Neural progenitor cell (in vitro differentiated cells): ENCODE results near the gene DMRTC1B. TPM values are rescaled to one million over a fixed set of nuclear protein-coding genes. Genes with fewer than 3 reads are reported as not detected.
"Not testable (repeated sequence)": the region's sequence is repeated elsewhere in the genome, so short reads cannot be mapped to it uniquely, and the experiment has no call there.

Experiments used
- DNase-seq: peaks from one replicate; pipeline ENCODE4 v3.0.0-alpha.2; 2016; ENCODE audit warnings: low spot score
- H2AFZ ChIP-seq: fragments of 200-600 bp; sonication (generic); replicated peaks from 2 replicates; pipeline ENCODE4 v1.6.1; 2016; ENCODE audit warnings: antibody characterized with exemption
- H3F3A ChIP-seq: fragments of 200-600 bp; sonication (generic); 2 replicates; pipeline ENCODE4 v1.6.1; 2016; ENCODE audit warnings: antibody characterized with exemption, low read depth
- H3K27ac ChIP-seq: fragments of 200-600 bp; sonication (generic); 2 replicates; pipeline ENCODE4 v1.5.1; 2016; ENCODE audit warnings: mild to moderate bottlenecking
- H3K27me3 ChIP-seq: fragments of 200-600 bp; sonication (generic); 2 replicates; pipeline ENCODE4 v1.6.1; 2016; ENCODE audit warnings: mild to moderate bottlenecking, moderate library complexity
- H3K36me3 ChIP-seq: fragments of 200-600 bp; sonication (generic); 2 replicates; pipeline ENCODE4 v1.5.1; 2016
- H3K4me1 ChIP-seq: fragments of 200-600 bp; sonication (generic); 2 replicates; pipeline ENCODE4 v1.6.1; 2016; ENCODE audit warnings: mixed run types
- H3K4me2 ChIP-seq: fragments of 200-600 bp; sonication (generic); 2 replicates; pipeline ENCODE4 v1.6.1; 2016
- H3K4me3 ChIP-seq: fragments of 200-600 bp; sonication (generic); 2 replicates; pipeline ENCODE4 v1.5.1; 2016
- H3K79me2 ChIP-seq: fragments of 200-600 bp; sonication (generic); 2 replicates; pipeline ENCODE4 v1.6.1; 2016; ENCODE audit warnings: low read depth
- H3K9ac ChIP-seq: fragments of 200-600 bp; sonication (generic); 2 replicates; pipeline ENCODE4 v1.6.1; 2016
- H3K9me3 ChIP-seq: fragments of 200-600 bp; sonication (generic); 2 replicates; pipeline ENCODE4 v1.5.1; 2016; ENCODE audit warnings: low read depth
- H4K20me1 ChIP-seq: fragments of 200-600 bp; sonication (generic); 2 replicates; pipeline ENCODE4 v1.6.1; 2016; ENCODE audit warnings: low read depth
- H3K27ac Mint-ChIP-seq: 3 replicates; pipeline ENCODE4 v1.8.0; 2021; ENCODE audit warnings: mixed read lengths
- H3K27me3 Mint-ChIP-seq: 2 replicates; pipeline ENCODE4 v1.8.0; 2022; ENCODE audit warnings: low read depth, mild to moderate bottlenecking, inconsistent platforms, moderate library complexity, mixed read lengths; ENCODE audit not compliant: insufficient read depth
- H3K36me3 Mint-ChIP-seq: 3 replicates; pipeline ENCODE4 v1.8.0; 2021; ENCODE audit warnings: mixed read lengths
- H3K4me1 Mint-ChIP-seq: 3 replicates; pipeline ENCODE4 v1.8.0; 2021; ENCODE audit warnings: mixed read lengths
- H3K4me3 Mint-ChIP-seq: 3 replicates; pipeline ENCODE4 v1.8.0; 2021; ENCODE audit warnings: mild to moderate bottlenecking, moderate library complexity, mixed read lengths
- H3K9me3 Mint-ChIP-seq: 3 replicates; pipeline ENCODE4 v1.8.0; 2020; ENCODE audit warnings: mixed read lengths
- small RNA-seq: library from RNA; depleted of rRNA; stranded (forward); fragments of <200 nt; gene quantifications from one replicate; pipeline ENCODE3, GENCODE V24; 2015
- total RNA-seq: library from RNA; depleted of rRNA; stranded (reverse); fragments of >200 nt; gene quantifications from 2 replicates; pipeline ENCODE4 v1.2.3, GENCODE V29; 2015; ENCODE audit warnings: low replicate concordance

The DMRTC1B gene
- total RNA-seq, 1 donor from 2014 or later = not detected

GRCh38 chrX:72808110-72808509, 31.4 kb downstream of the DMRTC1B start, which contains the start of gene FAM236D:
TSS of gene FAM236D (minus strand) at chrX:72808210. CDS start at chrX:72808110, 100 bp downstream.
- not testable (repeated sequence) for H3K27ac ChIP-seq, H3K79me2 ChIP-seq, H3K27me3 Mint-ChIP-seq, H3K4me1 Mint-ChIP-seq, H3K9me3 Mint-ChIP-seq, H3K9me3 ChIP-seq, H4K20me1 ChIP-seq, H3K4me3 ChIP-seq, H3K36me3 Mint-ChIP-seq, H3K9ac ChIP-seq, H3K4me2 ChIP-seq, DNase-seq, H3K27ac Mint-ChIP-seq, H3K4me1 ChIP-seq, H2AFZ ChIP-seq, H3K27me3 ChIP-seq, H3K36me3 ChIP-seq, H3K4me3 Mint-ChIP-seq, H3F3A ChIP-seq

DNA sequence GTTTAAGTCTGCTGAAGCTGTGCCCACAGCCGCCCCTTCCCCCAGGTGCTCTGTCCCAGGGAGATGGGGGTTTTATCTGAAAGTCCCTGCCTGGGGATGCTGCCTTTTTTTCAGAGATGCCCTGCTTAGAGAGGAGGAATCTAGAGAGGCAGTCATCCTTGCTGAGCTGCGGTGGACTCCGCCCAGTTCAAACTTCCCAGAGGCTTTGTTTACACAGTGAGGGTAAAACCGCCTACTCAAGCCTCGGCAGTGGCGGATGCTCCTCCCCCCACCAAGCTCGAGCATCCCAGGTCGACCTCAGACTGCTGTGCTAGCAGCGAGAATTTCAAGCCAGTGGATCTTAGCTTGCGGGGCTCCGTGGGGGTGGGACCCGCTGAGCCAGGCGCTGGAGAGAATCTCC, 54.0 kb downstream of the DMRTC1B start:
- H3K4me3 ChIP-seq, H3K27me3 ChIP-seq, H3K79me2 ChIP-seq, H2AFZ ChIP-seq, H4K20me1 ChIP-seq, H3K4me3 Mint-ChIP-seq, H3K4me1 ChIP-seq, H3K36me3 Mint-ChIP-seq, H3K4me1 Mint-ChIP-seq, H3F3A ChIP-seq, DNase-seq, H3K4me2 ChIP-seq, H3K27ac Mint-ChIP-seq, H3K27me3 Mint-ChIP-seq, H3K9me3 Mint-ChIP-seq, H3K27ac ChIP-seq, H3K36me3 ChIP-seq, H3K9ac ChIP-seq, H3K9me3 ChIP-seq: not testable (repeated sequence)

- H3K9me3 ChIP-seq, H3K27me3 ChIP-seq, H4K20me1 ChIP-seq, H3K27ac Mint-ChIP-seq, H3K36me3 Mint-ChIP-seq, H3K36me3 ChIP-seq, H3K4me1 Mint-ChIP-seq, H2AFZ ChIP-seq, H3F3A ChIP-seq, DNase-seq, H3K4me3 Mint-ChIP-seq, H3K27ac ChIP-seq, H3K27me3 Mint-ChIP-seq, H3K4me1 ChIP-seq, H3K4me2 ChIP-seq, H3K79me2 ChIP-seq, H3K4me3 ChIP-seq, H3K9ac ChIP-seq, H3K9me3 Mint-ChIP-seq: not testable (repeated sequence)
Measured at GRCh38 chrX:72837532-72837931, 60.8 kb downstream of the DMRTC1B start.

DNA sequence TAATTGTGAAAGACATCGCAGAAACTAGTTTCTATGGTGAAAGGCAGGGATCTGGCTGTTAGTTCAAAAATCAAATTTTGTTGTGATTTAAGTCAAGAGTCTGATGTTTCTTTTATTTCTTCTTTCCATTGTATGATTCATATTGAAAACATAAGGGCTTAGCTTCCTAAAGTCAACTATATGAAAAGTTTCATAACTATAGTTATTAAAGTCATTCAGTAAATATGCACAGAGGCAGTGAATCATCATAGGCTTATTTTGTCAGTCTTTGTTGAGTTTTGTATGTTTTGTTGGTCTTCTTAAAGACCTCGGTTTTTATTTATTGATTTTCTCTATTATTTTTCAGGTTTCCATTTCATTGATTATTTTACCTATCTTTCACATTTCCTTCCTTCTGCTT, 106.2 kb downstream of the DMRTC1B start:
- not testable (repeated sequence) for H3K27me3 ChIP-seq, H3K36me3 Mint-ChIP-seq, H3K9me3 Mint-ChIP-seq, H3K27ac Mint-ChIP-seq, H4K20me1 ChIP-seq, H3K4me2 ChIP-seq, H3K79me2 ChIP-seq, H3K9me3 ChIP-seq, H3K27me3 Mint-ChIP-seq, H2AFZ ChIP-seq, H3K4me1 Mint-ChIP-seq, DNase-seq, H3K4me1 ChIP-seq, H3K4me3 Mint-ChIP-seq, H3K4me3 ChIP-seq, H3K9ac ChIP-seq, H3K36me3 ChIP-seq, H3K27ac ChIP-seq, H3F3A ChIP-seq

DNA sequence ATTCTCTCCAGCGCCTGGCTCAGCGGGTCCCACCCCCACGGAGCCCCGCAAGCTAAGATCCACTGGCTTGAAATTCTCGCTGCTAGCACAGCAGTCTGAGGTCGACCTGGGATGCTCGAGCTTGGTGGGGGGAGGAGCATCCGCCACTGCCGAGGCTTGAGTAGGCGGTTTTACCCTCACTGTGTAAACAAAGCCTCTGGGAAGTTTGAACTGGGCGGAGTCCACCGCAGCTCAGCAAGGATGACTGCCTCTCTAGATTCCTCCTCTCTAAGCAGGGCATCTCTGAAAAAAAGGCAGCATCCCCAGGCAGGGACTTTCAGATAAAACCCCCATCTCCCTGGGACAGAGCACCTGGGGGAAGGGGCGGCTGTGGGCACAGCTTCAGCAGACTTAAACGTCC, 113.0 kb downstream of the DMRTC1B start:
- not testable (repeated sequence) for H3K36me3 ChIP-seq, DNase-seq, H3K27me3 Mint-ChIP-seq, H3K36me3 Mint-ChIP-seq, H3K27ac Mint-ChIP-seq, H3K4me1 Mint-ChIP-seq, H4K20me1 ChIP-seq, H3F3A ChIP-seq, H3K9ac ChIP-seq, H3K27ac ChIP-seq, H3K79me2 ChIP-seq, H3K4me3 Mint-ChIP-seq, H3K4me2 ChIP-seq, H3K4me1 ChIP-seq, H2AFZ ChIP-seq, H3K27me3 ChIP-seq, H3K9me3 ChIP-seq, H3K9me3 Mint-ChIP-seq, H3K4me3 ChIP-seq

Small RNAs within 50 kb of the gene (small RNA-seq; reads per million reads assigned to genes)
- gene RNU1-112P = not detected

Other genes with a start within 250 kb of the DMRTC1B start
- 28.4 and 37.8 TPM in 2 replicates for gene HDAC8, start 204.0 kb upstream of the DMRTC1B start, total RNA-seq
- gene PHKA1, start 62.6 kb upstream of the DMRTC1B start, total RNA-seq = 5.1 and 5.2 TPM in 2 replicates
- gene FAM236B, start 5.8 kb downstream of the DMRTC1B start, total RNA-seq = not detected in 2 replicates
- not detected in 2 replicates for gene FAM236D, start 31.3 kb downstream of the DMRTC1B start, total RNA-seq
- not detected in 2 replicates for gene FAM236C, start 135.7 kb downstream of the DMRTC1B start, total RNA-seq
- gene FAM236A, start 161.3 kb downstream of the DMRTC1B start, total RNA-seq = not detected in 2 replicates
- gene DMRTC1, start 166.9 kb downstream of the DMRTC1B start, total RNA-seq = not detected in 2 replicates
- gene PABPC1L2B, start 226.0 kb downstream of the DMRTC1B start, total RNA-seq = 0.22 TPM in 1 of 2 replicates, not detected in the other